Colonic mucosa (tissue), 4 donors: ENCODE measurements around the gene FAM78B. TPM values are rescaled to one million over a fixed set of nuclear protein-coding genes. Genes with fewer than 3 reads are reported as not detected.

ENCODE experiments used
- DNase-seq: peaks from one replicate; pipeline ENCODE4 v3.0.0-alpha.2; 2020
- H3K27ac ChIP-seq: fragments of 200-600 bp; one replicate; pipeline ENCODE4 v1.8.0; 2021
- H3K27me3 ChIP-seq: fragments of 200-600 bp; one replicate; pipeline ENCODE4 v1.8.0; 2021
- H3K36me3 ChIP-seq: fragments of 200-600 bp; one replicate; pipeline ENCODE4 v1.8.0; 2021
- H3K4me1 ChIP-seq: fragments of 200-600 bp; one replicate; pipeline ENCODE4 v1.8.0; 2021; ENCODE audit warnings: mild to moderate bottlenecking
- H3K4me3 ChIP-seq: fragments of 200-600 bp; one replicate; pipeline ENCODE4 v1.8.0; 2021
- H3K9ac ChIP-seq, 2 donors: one replicate each; pipeline ENCODE4 v1.7.0; 2013; ENCODE audit warnings: control low read depth in 2 of 2, low read depth in 2 of 2, low read length in 2 of 2
- H3K9me3 ChIP-seq: fragments of 200-600 bp; one replicate; pipeline ENCODE4 v1.8.0; 2021
- intact Hi-C: fragments of 100-400 bp; cut with DNase I; formaldehyde crosslinking; loops from one replicate; pipeline ENCODE4 v1.14.1; 2022
- total RNA-seq, 2 donors: library from RNA; stranded (reverse); fragmentation: NEBNext Ultra II Directional in 1 of 2; extraction: Animal tissue kit (Norgen Biotek cat#: 25700) in 1 of 2; gene quantifications; one replicate each; pipeline ENCODE4 v1.2.1, GENCODE V29; 2021
- TF ChIP-seq, protein P1 (sequence below): fragments of 200-600 bp; IDR thresholded peaks from one replicate; pipeline ENCODE4 v1.8.0; 2022; ENCODE audit warnings: antibody characterized with exemption, mild to moderate bottlenecking
- donor health status: healthy.
- donor health status: DM: no; HTN: no; CAD: no.
- donor health status: DM: no; HTN: no; CAD: no.

The FAM78B gene
- total RNA-seq, 2 donors from 2014 or later = 0.69 to 1.2 TPM

DNA sequence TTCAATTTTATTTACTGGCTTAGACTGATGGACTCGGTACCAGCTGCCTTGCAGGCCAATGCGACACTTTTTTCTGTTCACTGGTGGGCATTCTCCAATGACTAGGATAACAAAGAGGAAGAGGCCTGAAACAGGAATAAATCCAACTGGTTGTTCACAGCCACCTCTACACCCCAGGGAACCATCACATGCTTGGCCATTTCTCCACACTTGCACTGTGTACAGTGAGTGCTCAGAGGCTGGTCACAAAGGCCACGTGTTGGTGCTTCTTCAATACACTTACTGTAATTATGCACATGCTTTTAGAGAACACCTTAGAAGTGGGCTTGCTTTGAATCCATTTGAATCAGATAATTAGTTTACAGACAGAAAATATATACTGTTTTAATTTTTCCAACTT, 113.4 kb downstream of the FAM78B start:
- DNase-seq = no peak
- no peak overlapping the region for H3K9ac ChIP-seq
- H3K4me1 ChIP-seq = no peaks in the 10 kb centered on the region
- TF ChIP-seq, protein P1, sequence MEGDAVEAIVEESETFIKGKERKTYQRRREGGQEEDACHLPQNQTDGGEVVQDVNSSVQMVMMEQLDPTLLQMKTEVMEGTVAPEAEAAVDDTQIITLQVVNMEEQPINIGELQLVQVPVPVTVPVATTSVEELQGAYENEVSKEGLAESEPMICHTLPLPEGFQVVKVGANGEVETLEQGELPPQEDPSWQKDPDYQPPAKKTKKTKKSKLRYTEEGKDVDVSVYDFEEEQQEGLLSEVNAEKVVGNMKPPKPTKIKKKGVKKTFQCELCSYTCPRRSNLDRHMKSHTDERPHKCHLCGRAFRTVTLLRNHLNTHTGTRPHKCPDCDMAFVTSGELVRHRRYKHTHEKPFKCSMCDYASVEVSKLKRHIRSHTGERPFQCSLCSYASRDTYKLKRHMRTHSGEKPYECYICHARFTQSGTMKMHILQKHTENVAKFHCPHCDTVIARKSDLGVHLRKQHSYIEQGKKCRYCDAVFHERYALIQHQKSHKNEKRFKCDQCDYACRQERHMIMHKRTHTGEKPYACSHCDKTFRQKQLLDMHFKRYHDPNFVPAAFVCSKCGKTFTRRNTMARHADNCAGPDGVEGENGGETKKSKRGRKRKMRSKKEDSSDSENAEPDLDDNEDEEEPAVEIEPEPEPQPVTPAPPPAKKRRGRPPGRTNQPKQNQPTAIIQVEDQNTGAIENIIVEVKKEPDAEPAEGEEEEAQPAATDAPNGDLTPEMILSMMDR = no peak
- no peaks in the 10 kb centered on the region for H3K9me3 ChIP-seq
- H3K36me3 ChIP-seq = no peaks in the 10 kb centered on the region
- intact Hi-C loops = no loop called here
- no peak overlapping the region for H3K4me3 ChIP-seq
- H3K27me3 ChIP-seq = no peaks in the 10 kb centered on the region
- no peak overlapping the region for H3K27ac ChIP-seq

GRCh38 chr1:166040202-166040997, 126.4 kb downstream of the FAM78B start:
- H3K9ac ChIP-seq = no peak overlapping the region
- H3K9me3 ChIP-seq = no peaks in the 10 kb centered on the region
- H3K27ac ChIP-seq = no peak overlapping the region
- no peaks in the 10 kb centered on the region for H3K4me1 ChIP-seq
- H3K4me3 ChIP-seq = no peak overlapping the region
- no peaks in the 10 kb centered on the region for H3K36me3 ChIP-seq
- intact Hi-C loops = no loop called here
- TF ChIP-seq, protein P1 = no peak
- no peaks in the 10 kb centered on the region for H3K27me3 ChIP-seq
- no peak for DNase-seq

- TF ChIP-seq, protein P1 = no peak
Measured at GRCh38 chr1:166039436-166040201, 127.2 kb downstream of the FAM78B start.

DNA sequence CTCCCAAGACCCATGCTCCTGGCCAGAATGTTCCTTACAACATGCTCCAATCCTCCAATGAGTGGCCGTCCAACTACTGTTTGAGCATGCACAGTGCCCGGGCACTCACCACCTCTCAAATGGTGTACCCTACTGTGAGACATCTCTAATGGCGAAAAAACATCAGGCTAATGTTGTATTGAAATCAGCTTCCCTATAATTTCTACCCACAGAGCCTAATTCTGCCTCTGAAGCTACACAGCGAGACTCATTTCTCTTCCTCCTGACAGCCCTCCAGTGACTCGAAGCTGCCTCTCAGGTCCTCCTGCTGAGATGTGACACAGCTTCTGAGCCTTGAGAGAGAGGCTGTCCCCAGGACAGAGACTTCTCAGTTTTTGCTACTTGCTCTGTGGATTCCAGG, 130.7 kb downstream of the FAM78B start:
- H3K9ac ChIP-seq = no peak overlapping the region
- DNase-seq = no peak
- no peaks in the 10 kb centered on the region for H3K4me1 ChIP-seq
- no peak overlapping the region for H3K27ac ChIP-seq
- intact Hi-C loops = no loop called here
- H3K27me3 ChIP-seq = no peaks in the 10 kb centered on the region
- no peak overlapping the region for H3K4me3 ChIP-seq
- H3K36me3 ChIP-seq = no peaks in the 10 kb centered on the region
- TF ChIP-seq, protein P1 = no peak
- H3K9me3 ChIP-seq = no peaks in the 10 kb centered on the region

More at GRCh38 chr1:166039436-166040201, 127.2 kb downstream of the FAM78B start:
- intact Hi-C loops = no loop called here
- Histone ChIP-seq H3K4me3 (no peak overlapping the region), H3K27me3 (no peaks in the 10 kb centered on the region), H3K36me3 (no peaks in the 10 kb centered on the region), H3K9ac (no peak overlapping the region), H3K4me1 (no peaks in the 10 kb centered on the region), H3K9me3 (no peaks in the 10 kb centered on the region), H3K27ac (no peak overlapping the region)
- no peak for DNase-seq

DNA sequence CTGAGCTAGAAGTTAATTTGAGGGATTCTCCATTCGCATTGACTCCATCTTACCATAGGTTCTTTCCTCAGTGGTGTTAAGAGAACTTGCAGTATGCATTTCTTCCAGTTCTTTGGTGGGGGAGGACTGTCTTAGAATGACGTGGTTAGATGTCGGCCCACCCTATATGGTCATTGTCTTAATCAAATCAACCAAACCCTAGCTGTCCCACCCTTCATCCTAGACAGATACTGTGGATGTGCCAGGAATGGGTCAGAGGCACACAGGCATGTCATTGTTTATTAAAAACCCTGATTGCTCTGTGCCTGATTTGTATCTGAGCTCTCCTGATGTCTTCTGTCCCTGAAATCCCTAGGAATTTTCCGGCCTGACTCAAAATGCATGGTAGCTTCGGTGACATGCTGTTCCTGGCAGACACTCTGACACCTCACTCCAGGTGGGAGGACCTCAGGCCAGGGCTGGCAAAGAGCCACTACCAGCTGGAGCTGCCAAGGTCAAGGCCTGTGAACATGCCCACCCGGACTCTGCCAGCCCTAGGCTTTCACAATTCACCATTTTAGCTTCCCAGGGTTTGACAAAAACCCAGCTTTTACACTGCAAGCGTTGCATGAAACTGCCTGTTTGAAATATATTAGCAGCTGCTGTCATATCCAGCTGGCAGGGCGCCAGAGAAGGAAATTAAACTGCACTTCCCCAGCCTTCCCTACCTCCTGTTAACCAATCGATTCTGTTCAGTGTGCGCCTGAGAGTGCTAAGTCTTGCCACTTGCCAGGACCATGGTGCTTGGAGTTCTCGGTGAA, 134.0 kb downstream of the FAM78B start:
- TF ChIP-seq, protein P1 = no peak
- no peaks in the 10 kb centered on the region for H3K27me3 ChIP-seq
- H3K27ac ChIP-seq = no peak overlapping the region
- no peaks in the 10 kb centered on the region for H3K36me3 ChIP-seq
- H3K4me1 ChIP-seq = no peaks in the 10 kb centered on the region
- no peak overlapping the region for H3K9ac ChIP-seq
- no peak for DNase-seq
- H3K4me3 ChIP-seq = no peak overlapping the region
- intact Hi-C loops = no loop called here
- no peaks in the 10 kb centered on the region for H3K9me3 ChIP-seq
